Stimulated activated CD8-positive, alpha-beta memory T cell treated with anti-CD3 and anti-CD28 coated beads, Interleukin-7, amount 100 ng/mL, for 1 hour (primary cell): ENCODE measurements around the gene POP5.
"Not testable (repeated sequence)": the region's sequence is repeated elsewhere in the genome, so short reads cannot be mapped to it uniquely, and the experiment has no call there.

ENCODE experiments used
- DNase-seq, 2 donors: peaks; one replicate each; pipeline ENCODE4 v3.0.0-alpha.2; 2020; ENCODE audit warnings: low read depth in 2 of 2

Gene POP5

DNA sequence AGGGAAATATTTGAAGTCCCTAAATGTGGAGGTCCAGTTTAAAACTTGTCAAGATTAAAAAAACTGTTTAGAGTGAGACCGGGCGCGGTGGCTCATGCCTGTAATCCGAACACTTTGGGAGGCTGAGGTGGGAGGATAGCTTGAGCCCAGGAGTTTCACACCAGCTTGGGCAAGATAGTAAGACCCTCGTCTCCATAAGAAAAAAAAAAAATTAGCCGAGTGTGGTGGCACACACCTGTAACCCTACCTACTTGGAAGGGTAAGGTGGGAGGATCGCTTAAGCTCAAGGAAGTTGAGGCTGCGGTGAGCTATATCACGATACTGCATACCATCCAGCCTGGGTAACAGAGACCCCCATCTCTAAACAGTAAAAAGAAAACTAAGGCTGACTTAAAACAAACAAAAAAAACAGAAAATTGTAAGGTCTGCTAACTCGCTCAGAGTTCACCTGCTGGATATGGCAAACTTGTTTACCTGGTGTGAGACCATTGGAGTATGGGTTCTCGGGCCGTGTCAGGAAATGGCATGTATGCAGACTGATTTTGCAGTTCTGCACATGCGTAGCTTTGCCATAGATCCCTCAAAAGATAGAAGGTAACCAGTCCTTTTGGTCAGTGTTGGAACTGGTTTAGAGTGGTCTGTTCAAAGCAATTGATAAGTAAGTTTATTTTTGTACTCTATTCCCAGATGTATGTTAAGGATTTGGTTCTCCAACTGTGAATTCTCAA is 45.0 kb downstream of the POP5 start:
- no peak for DNase-seq

DNA sequence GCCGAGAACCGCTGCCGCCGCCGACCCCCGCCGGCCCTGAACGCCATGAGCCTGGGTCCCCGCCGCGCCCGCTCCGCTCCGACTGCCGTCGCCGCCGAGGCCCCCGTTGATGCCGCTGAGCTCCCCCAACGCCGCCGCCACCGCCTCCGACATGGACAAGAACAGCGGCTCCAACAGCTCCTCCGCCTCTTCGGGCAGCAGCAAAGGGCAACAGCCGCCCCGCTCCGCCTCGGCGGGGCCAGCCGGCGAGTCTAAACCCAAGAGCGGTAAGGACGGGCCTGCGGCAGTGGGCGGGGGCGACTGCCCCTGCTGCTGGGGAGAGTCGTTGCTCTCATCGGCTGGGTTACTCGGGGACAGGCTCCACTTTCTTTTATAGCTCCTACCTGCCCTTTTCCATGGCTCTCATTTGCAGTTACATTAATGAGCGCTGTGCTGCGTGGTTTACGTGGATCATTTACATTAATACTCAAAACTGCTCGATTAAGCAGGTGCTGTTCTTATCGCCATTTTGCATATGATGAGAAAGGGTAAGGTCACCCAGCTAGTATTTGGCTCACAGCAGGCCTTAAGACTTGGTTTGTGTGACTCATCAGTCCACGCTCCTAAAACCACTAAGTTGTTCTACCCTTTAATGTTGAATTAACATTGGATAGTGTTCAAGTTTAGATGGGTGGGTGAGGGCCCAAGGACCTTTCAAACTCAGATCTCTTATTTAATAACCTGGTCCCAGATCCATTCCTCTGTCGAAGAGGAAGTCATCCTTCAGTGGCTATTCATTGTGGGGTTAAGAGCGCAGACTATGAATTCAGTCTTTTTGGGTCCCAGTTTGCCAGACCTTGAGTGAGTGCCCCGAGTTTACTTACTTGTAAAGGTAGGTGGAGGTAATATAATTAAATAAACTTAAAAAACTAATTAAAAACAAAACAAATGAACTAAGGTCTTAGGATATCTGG is 46.2 kb downstream of the POP5 start:
- peak in 1 of 2 donors; percentile 8 for DNase-seq

- DNase-seq: peak; percentile 38 to 40
These were observed 46.9 kb downstream of the POP5 start, which contains the start of gene RNF10 for GRCh38 chr12:120534203-120534702. Gene RNF10, plus strand, starts transcription at chr12:120534356. Its CDS starts 456 bp downstream, at chr12:120534812.

DNA sequence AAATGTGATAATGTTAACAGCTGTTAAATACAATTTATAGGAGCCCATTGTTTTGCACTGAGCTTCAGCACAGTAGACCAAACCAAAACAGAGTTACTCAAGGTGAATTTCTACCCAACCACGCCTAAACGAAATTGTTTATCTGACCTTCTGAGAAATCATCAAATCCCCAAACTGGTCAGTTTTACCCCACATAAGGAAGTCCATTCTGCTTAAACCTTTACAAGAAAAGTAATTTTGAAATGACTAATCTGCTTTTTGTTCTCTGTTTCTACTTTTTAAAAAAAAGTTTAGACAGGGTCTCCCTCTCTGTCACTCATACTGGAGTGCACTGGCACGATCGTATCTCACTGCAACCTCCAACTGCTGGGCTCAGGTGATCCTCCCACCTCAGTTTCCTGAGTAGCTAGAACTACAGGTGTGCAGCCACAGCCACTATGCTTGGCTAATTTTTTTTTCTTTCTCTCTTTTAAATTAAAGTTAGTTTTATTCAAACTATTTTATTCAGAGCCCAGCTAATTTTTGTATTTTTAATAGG is 48.4 kb downstream of the POP5 start:
- DNase-seq: no peak

GRCh38 chr12:120530418-120530761 is 50.8 kb downstream of the POP5 start:
- not testable (repeated sequence) for DNase-seq

DNA sequence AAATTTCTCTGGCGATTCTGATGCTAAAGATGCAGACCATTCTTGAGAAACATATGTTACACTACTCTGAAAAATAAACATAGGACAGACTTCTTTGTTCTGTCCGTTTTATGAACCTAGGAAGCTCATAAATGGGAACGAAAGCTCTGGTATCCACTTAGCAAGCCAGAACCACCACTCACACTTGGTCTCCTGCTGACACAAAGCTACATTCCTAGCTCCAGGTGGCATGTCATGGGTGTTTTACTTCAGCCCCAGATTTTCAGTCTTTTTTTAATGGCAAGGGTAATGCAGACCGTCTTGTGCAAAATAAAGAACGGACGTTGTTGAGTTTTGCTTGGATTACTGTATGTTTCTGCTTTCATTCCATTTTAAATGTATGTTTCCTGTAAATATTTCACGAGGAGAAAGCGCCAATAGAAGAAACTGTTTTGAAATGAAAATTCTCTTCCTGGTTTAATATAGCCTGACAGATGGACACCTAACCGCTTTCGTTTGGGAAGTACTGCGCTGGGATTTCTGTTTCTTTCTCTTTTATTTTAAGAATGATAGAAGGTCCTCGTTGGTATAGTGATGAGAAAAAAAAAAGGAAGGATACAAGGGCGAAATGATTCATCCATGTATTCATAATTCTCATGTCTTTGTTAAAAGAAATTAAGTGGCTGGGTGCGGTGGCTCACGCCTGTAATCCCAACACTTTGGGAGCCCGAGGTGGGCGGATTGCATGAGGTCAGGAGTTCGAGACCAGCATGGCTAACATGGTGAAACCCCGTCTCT is 51.4 kb downstream of the POP5 start:
- DNase-seq: no peak

- DNase-seq: peak; percentile 67 to 71
These were observed 52.2 kb downstream of the POP5 start, which contains the start of gene COQ5 for GRCh38 chr12:120528861-120529525. Gene COQ5, minus strand, starts transcription at chr12:120529158. Its CDS starts 17 bp downstream, at chr12:120529141.
